H1 (cell line): ENCODE results near the gene GBGT1.

Source experiments
- CBX5 ChIP-seq: fragments of 300-800, 300-1000 bp; sonication (generic); IDR thresholded peaks from 2 replicates; pipeline ENCODE4 v1.7.1; 2016; ENCODE audit warnings: antibody characterized with exemption, low read length, low read depth
- GABPA ChIP-seq: IDR thresholded peaks from 2 replicates; pipeline ENCODE4 v1.6.1; 2011; ENCODE audit warnings: mild to moderate bottlenecking, low read length, moderate library complexity, borderline replicate concordance; ENCODE audit not compliant: insufficient read depth
- HDAC6 ChIP-seq: IDR thresholded peaks from one replicate; pipeline ENCODE4 v1.7.1; 2012; ENCODE audit warnings: low read depth, mild to moderate bottlenecking, inconsistent platforms, low read length, moderate library complexity
- NANOG ChIP-seq: IDR thresholded peaks from 2 replicates; pipeline ENCODE4 v1.6.1; 2011; ENCODE audit warnings: low read length, low read depth, mild to moderate bottlenecking, inconsistent platforms; ENCODE audit not compliant: insufficient read depth, poor library complexity, severe bottlenecking
- RFX5 ChIP-seq: IDR thresholded peaks from 2 replicates; pipeline ENCODE4 v1.6.1; 2011; ENCODE audit warnings: low read depth, low read length, improper control_type of control experiment, borderline replicate concordance
- TCF12 ChIP-seq: IDR thresholded peaks from 2 replicates; pipeline ENCODE4 v1.6.1; 2011; ENCODE audit warnings: low read depth, mild to moderate bottlenecking, low read length
- TEAD4 ChIP-seq: IDR thresholded peaks from 2 replicates; pipeline ENCODE4 v1.6.1; 2012; ENCODE audit warnings: low read depth, low read length, inconsistent platforms, mixed read lengths
- TF ChIP-seq, protein P1 (sequence below), 3 experiments: IDR thresholded peaks; 1 replicate in 2 of 3; 2 replicates in 1 of 3; pipeline versions ENCODE4 v1.5.1 to v1.6.1; 2011; ENCODE audit warnings: low read length in 3 of 3, mild to moderate bottlenecking in 3 of 3, inconsistent platforms in 2 of 3, low read depth in 1 of 3, moderate library complexity in 1 of 3; ENCODE audit not compliant: insufficient read depth in 1 of 3; ENCODE audit errors: control extremely low read depth in 1 of 3

DNA sequence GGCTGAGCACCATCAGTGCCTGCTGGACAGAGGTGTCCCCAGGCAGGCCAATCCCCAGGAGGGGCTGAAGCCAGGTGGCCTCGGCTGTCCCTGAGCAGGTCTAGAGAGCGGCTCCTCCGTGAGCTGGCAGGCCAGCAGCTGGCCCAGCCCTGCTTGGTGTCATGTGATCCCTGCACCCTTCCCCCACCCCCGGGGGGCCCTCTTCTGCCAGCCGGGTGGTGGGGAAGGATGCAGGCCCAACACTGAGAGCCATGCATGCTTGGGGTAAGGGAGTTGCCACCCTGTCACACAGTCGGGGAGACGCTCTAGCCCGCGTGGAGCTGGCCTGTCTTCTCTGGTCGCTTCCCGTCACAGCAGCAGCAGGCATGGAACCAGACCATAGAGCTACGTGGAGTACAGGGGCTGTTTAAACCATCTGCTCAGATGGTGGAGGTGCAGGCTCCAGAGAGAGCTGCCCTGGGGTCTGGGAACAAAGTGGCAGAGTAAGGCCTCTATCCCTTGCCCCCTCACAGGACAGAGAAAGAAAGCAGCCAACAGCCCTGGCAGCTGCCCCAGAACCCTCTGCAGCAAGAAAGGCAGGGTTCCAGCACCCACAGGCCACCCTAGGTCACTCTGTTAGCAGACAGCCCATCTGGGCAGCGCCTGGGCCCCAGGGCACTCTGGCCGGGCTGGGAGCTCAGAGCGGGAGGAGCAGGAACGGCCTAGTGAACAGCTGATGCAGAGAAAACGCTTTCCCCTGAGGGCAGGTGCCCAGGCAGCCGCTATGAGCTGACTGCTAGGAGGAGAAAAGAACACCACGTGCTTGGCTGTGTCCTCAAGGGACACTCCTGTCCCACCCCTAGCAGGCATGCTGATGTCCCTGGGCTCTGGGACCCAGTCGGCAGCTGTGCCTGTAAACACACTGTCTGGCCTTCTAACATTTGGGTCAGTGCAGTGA, 49.5 kb downstream of the GBGT1 start:
- TF ChIP-seq RFX5 (no peak), HDAC6 (no peak), NANOG (no peak), CBX5 (no peak), GABPA (no peak), TEAD4 (no peak), TCF12 (no peak)
- TF ChIP-seq, protein P1, sequence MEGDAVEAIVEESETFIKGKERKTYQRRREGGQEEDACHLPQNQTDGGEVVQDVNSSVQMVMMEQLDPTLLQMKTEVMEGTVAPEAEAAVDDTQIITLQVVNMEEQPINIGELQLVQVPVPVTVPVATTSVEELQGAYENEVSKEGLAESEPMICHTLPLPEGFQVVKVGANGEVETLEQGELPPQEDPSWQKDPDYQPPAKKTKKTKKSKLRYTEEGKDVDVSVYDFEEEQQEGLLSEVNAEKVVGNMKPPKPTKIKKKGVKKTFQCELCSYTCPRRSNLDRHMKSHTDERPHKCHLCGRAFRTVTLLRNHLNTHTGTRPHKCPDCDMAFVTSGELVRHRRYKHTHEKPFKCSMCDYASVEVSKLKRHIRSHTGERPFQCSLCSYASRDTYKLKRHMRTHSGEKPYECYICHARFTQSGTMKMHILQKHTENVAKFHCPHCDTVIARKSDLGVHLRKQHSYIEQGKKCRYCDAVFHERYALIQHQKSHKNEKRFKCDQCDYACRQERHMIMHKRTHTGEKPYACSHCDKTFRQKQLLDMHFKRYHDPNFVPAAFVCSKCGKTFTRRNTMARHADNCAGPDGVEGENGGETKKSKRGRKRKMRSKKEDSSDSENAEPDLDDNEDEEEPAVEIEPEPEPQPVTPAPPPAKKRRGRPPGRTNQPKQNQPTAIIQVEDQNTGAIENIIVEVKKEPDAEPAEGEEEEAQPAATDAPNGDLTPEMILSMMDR (IDR thresholded peaks at IDR 0.05; ENCODE audit: control extremely low read depth in 1 of 3, insufficient read depth in 1 of 3, low read depth in 1 of 3, low read length in 3 of 3), result no peak
